Measurements from ENCODE around the gene FBXL7. TPM values are rescaled to one million over a fixed set of nuclear protein-coding genes. Genes with fewer than 3 reads are reported as not detected.

Gene FBXL7
- total and polyA plus RNA-seq, 2 of the 8 experiments (the other 6 are each of a cell fraction or from before 2014, with no cell fraction given): 17.7 to 17.8 TPM

DNA sequence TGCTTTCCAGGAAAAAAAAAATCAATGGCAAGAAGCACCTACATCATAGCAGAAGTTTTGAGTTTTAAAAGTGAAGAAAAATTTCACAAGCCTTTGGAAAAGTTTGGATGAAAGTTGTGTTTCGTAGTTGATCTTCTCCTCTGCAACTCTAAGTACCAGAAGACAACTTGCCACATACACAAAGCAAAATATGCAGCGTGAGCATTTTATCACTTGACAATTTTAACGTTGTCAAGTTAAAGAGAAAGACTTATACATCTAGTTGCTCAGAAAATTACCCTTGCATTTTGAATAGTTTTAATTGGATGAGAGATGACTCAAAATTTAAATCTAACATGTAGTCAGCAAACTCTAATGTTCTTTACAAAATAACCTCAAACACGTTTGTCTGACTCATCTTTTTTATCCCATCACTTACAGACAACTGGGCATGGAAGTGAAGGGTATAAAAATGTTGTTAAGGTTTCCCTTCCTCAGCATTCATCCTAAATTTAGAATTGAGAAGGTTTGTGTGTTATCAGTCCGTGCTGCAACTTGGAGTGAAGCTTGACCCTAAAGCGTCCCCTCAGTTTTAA lies 466.2 kb downstream of the FBXL7 start:
- Histone ChIP-seq H2BK12ac (ENCODE audit: low read depth, low read length) (no peak overlapping the region), H3K18ac (ENCODE audit: extremely low read depth, low read length) (no peak overlapping the region), H2BK120ac (replicated peaks; ENCODE audit: low read depth, low read length) (no peak overlapping the region), H3K9me3 (ENCODE audit: insufficient read depth in 2 of 2, low read depth in 1 of 2, low read length in 1 of 2) (no peaks in the 10 kb centered on the region), H4K91ac (replicated peaks; ENCODE audit: insufficient read length, low read length) (no peak overlapping the region), H3K27ac (ENCODE audit: low read depth, low read length) (no peak overlapping the region), H3K4me2 (ENCODE audit: insufficient read depth in 1 of 2, low read depth in 2 of 2, low read length in 2 of 2) (no peak overlapping the region), H2AK5ac (ENCODE audit: low read depth, low read length) (no peak overlapping the region), H3K27me3 (replicated peaks in 1 of 4; ENCODE audit: control insufficient read depth in 3 of 4, extremely low read depth in 1 of 4, insufficient read depth in 3 of 4, low read length in 3 of 4) (no peaks in the 10 kb centered on the region), H3K4me3 (ENCODE audit: extremely low read depth in 1 of 4, insufficient read depth in 2 of 4, low read depth in 3 of 4, low read length in 4 of 4) (no peak overlapping the region), H2AFZ (ENCODE audit: low read length) (no peak overlapping the region), H3K23me2 (ENCODE audit: low read depth, low read length) (no peaks in the 10 kb centered on the region), H3K79me1 (ENCODE audit: low read depth, low read length) (no peaks in the 10 kb centered on the region), H3K14ac (ENCODE audit: insufficient read length) (no peak overlapping the region), H4K20me1 (replicated peaks in 1 of 2; ENCODE audit: control insufficient read depth in 1 of 2, insufficient read depth in 2 of 2, low read length in 2 of 2) (no peaks in the 10 kb centered on the region), H4K5ac (ENCODE audit: insufficient read length, low read depth, low read length) (no peak overlapping the region), H2BK15ac (ENCODE audit: low read length) (no peak overlapping the region), H3K4me1 (replicated peaks in 1 of 4; ENCODE audit: control insufficient read depth in 3 of 4, insufficient read depth in 4 of 4, low read length in 3 of 4) (no peaks in the 10 kb centered on the region), H3K36me3 (ENCODE audit: control insufficient read depth in 2 of 4, insufficient read depth in 4 of 4, low read length in 3 of 4) (no peaks in the 10 kb centered on the region), H3K4ac (replicated peaks; ENCODE audit: insufficient read length, low read depth, low read length) (no peak overlapping the region), H3K9ac (replicated peaks in 1 of 4; ENCODE audit: extremely low read depth in 1 of 4, low read depth in 3 of 4, low read length in 3 of 4) (no peak overlapping the region), H4K8ac (ENCODE audit: extremely low read depth, insufficient read depth, low read length) (no peak overlapping the region), H2BK20ac (ENCODE audit: low read length) (no peak overlapping the region), H2BK5ac (ENCODE audit: low read depth, low read length) (no peak overlapping the region), H3K56ac (replicated peaks; ENCODE audit: insufficient read length, low read depth, low read length) (no peak overlapping the region), H3K23ac (ENCODE audit: insufficient read length) (no peak overlapping the region), H3K79me2 (ENCODE audit: control insufficient read depth in 1 of 2, insufficient read depth in 2 of 2, low read length in 2 of 2) (no peaks in the 10 kb centered on the region)
- no peak for FAIRE-seq
- ChIA-PET POLR2A (ENCODE audit: partially characterized antibody) (no interaction called here), CTCF (ENCODE audit: partially characterized antibody) (no interaction called here)
- TF ChIP-seq SP4 (IDR thresholded peaks at IDR 0.05; ENCODE audit: low read length) (no peak), TAF7 (optimal IDR thresholded peaks at IDR 0.05; ENCODE audit: borderline replicate concordance, low read depth, low read length) (no peak), ASH2L (IDR thresholded peaks at IDR 0.05; ENCODE audit: low read length) (no peak), KDM4A (IDR thresholded peaks at IDR 0.05; ENCODE audit: low read depth, low read length, severe bottlenecking) (no peak), TAF1 (IDR thresholded peaks at IDR 0.05; ENCODE audit: low read depth, low read length) (no peak), POU5F1 (IDR thresholded peaks at IDR 0.05; ENCODE audit: low read depth, low read length) (no peak), SIRT6 (IDR thresholded peaks at IDR 0.05; ENCODE audit: low read length) (no peak), SUZ12 (IDR thresholded peaks at IDR 0.05; ENCODE audit: low read length) (no peak)
- TF ChIP-seq, protein P1, sequence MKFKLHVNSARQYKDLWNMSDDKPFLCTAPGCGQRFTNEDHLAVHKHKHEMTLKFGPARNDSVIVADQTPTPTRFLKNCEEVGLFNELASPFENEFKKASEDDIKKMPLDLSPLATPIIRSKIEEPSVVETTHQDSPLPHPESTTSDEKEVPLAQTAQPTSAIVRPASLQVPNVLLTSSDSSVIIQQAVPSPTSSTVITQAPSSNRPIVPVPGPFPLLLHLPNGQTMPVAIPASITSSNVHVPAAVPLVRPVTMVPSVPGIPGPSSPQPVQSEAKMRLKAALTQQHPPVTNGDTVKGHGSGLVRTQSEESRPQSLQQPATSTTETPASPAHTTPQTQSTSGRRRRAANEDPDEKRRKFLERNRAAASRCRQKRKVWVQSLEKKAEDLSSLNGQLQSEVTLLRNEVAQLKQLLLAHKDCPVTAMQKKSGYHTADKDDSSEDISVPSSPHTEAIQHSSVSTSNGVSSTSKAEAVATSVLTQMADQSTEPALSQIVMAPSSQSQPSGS (IDR thresholded peaks at IDR 0.05; ENCODE audit: low read length): no peak
- 71% methylated on average over 6 of the region's 6 CpGs; no CpG with 5 or more reads in 1 of the 2 experiments for WGBS, 2 experiments (ENCODE audit: extremely low coverage in 1 of 2, insufficient coverage in 1 of 2, insufficient read length in 1 of 2, insufficient replicate concordance in 2 of 2, low coverage in 1 of 2, low lambda C conversion rate in 2 of 2, missing lambda C conversion rate in 1 of 2)
- no peak for DNase-seq (ENCODE audit: low read depth in 1 of 2, low spot score in 2 of 2)

Data from H1 (cell line).